Epidermal melanocyte (primary cell): Measurements from ENCODE around the gene PJA1.

Experiments used
- DNase-seq: peaks from one replicate; pipeline ENCODE4 v3.0.0; 2011; ENCODE audit warnings: low spot score; ENCODE audit not compliant: insufficient read length

Gene PJA1

GRCh38 chrX:69165087-69165651, at the start of gene PJA1:
Gene PJA1, minus strand, starts transcription at chrX:69165453. Its CDS starts 2,380 bp downstream, at chrX:69163073.
- DNase-seq: peak; percentile 29

GRCh38 chrX:69214463-69214862, 49.2 kb upstream of the PJA1 start:
- DNase-seq: no peak

DNA sequence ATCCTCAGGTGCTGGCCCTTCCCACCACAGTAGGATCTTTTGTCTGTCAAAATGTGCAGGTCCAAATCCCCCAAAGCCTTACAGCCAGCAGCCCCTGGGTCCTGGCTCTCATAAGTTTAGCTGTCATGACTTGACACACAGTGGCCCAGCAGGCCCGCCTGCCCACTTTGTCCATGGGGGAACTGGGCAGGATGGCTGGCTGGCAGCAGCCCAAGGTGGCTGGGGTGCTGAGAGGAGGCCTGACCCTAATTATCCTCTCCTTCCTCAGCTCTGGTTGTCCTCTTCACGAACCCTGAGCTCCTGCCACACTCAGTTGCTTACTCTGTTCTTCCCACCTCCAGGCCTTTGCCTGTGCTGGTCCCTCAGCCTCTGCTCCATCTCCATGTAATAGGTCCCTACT, 46.4 kb upstream of the PJA1 start:
- DNase-seq: no peak

GRCh38 chrX:69210581-69210980, 45.3 kb upstream of the PJA1 start:
- no peak for DNase-seq

DNA sequence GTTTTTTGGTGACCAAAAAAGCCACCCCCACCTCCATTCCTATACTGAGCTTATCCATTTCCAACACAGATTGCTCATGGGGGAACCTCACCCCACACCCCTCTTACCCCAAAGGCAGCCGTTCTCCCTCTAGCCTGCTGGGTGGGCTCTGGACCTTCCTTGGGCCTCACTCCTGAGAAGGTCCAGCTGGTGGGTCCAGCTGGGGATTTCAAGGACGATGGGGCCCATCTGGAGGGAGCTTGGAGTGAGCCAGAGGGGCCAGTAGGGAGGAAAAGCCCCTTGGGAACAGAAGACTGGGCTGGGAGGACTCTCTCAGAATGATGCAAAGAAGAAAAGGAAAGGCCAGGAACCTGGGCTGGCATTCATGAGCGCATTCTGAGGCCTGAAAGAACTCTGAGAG, 42.0 kb upstream of the PJA1 start:
- DNase-seq: no peak

DNA sequence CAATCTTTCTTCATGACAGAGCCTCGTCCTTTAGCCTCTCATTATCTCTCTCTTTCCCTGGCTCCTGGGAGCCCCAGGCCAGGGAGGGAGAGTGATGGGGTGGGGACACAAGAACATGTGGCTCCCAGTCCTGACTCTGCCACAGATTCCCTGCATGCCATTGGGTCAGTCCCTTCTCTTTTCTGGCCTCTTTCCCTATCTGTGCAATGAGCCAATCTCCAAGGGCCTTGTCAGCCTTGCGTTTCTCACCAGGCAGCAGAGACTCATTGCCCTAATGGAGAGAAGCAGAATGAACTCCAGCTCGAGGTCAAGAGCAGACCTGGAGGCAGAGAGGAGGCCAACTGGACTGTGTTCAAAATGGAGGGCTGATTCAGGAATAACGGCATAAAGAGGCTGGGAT, 38.4 kb upstream of the PJA1 start:
- DNase-seq: no peak

DNA sequence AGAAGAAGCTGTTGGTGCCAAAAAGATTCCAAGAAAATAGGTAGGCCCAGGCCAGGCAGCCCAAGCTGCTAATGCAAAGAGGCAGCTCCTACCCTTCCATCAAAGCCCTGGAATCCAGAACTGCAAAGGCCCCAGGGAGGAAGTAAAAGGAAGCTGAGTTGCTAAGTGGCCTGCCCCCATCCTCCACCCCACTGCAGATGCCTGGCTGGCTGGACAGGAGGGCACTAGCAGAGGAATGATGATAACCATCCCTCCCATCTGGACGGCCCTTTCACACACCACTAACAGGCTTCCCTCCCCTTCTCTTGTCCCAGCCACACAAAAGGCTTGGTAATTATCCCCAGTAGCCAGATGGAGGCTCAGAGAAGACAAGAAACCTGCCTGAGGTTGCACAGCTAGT, 32.4 kb upstream of the PJA1 start:
- DNase-seq: no peak

- no peak for DNase-seq
Observed at GRCh38 chrX:69196666-69197065, 31.4 kb upstream of the PJA1 start.

DNA sequence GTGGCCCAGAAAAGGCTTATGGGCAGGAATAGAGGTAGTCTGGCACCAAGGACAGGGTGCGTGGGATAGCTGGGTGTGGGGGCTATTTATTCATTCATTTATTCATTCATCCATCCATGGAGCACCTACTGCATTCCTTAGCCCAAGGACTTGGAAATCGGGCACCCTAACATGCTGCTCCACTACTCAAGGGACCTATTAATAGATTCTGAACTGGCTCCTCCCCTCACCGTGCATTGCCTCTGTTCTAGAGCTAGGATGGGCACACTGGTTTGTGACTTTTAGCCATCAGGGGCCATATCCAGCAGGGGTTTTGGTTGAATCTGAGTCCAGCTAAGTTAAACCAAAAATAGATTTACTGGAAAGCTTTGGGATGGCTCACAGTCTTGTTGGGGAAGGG, 30.6 kb upstream of the PJA1 start:
- no peak for DNase-seq

DNA sequence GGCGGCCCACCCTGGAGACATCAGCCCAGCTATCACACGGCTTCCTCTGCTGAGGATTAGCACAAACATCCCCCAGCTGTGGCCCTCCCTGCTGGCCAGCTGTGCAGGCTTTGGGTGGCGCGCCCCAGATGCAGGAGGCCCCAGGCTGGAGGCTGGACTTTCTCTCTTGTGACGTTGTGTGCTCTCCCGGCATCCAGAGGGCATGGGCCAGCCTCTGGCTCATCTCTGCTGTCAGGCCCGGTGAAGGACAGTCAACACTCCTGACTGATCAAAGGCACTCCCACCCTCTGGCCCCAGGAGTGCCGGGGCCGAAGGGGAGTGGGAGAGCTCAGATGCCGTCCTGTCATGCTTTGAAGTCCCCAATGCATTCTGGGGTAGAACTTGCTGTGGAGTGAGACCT, 29.9 kb upstream of the PJA1 start:
- DNase-seq: no peak

- no peak for DNase-seq
Observed at GRCh38 chrX:69192603-69193002, 27.4 kb upstream of the PJA1 start.

DNA sequence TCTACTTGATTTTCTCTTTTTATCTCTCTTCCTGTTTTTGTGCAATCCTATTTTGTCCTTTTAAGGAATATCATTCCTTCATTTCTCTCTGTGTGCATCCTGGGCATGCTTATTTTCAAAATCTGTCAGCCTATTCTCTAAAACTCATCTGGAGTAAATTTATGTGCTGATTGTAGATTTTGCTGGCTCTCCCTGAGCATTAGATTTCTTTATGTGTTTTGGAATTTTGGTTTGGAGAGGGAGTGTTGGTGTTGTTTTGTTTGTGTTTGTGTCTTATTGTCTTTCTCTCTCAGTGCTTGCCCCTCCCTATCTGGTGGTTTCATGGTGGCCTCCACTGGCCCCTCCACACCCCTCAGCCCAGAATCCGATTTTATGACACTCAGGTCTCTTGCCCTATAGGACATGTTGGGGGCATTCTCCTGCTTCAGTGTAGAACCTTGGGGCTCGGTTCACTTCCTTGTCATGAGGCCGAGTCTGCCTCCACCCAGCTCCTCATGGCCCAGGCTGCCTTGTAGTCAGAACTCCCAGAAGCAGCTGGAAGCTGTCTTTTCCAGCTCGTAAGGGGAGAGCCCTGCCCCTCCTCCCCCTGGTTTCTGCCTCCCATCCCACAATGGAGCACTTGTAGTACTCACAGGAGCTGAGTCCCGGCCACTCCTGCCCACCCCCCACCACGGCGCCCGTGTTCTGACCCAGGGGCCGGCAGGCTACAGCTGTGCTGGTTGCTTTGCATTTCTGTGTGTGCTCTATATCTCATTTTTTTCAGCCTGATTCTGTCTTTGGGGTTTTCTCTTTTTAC, 24.5 kb upstream of the PJA1 start:
- DNase-seq: peak; percentile 46

GRCh38 chrX:69186651-69187050, 21.4 kb upstream of the PJA1 start:
- no peak for DNase-seq

DNA sequence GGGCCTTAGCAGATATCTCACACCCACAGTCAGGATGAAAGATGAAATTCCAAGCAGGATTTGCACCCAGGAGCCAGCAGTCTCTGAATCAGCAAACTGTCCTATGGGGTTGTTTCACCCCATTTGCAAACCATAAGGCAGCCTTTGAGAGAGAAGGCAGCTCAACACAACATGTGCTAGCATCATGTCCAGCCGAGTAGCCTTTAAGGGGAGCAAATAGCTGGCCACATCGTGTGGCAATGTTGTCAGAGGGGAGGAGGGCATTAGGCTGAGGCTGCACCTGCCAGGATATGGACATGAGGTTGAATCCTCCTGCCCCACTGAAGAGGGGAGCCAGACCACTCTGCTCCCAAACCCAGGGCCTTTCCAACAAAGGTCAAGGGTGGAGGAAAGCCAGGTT, 20.6 kb upstream of the PJA1 start:
- no peak for DNase-seq

GRCh38 chrX:69185141-69185540, 19.9 kb upstream of the PJA1 start:
- DNase-seq: no peak

- no peak for DNase-seq
Observed at GRCh38 chrX:69182818-69183380, 17.6 kb upstream of the PJA1 start.

DNA sequence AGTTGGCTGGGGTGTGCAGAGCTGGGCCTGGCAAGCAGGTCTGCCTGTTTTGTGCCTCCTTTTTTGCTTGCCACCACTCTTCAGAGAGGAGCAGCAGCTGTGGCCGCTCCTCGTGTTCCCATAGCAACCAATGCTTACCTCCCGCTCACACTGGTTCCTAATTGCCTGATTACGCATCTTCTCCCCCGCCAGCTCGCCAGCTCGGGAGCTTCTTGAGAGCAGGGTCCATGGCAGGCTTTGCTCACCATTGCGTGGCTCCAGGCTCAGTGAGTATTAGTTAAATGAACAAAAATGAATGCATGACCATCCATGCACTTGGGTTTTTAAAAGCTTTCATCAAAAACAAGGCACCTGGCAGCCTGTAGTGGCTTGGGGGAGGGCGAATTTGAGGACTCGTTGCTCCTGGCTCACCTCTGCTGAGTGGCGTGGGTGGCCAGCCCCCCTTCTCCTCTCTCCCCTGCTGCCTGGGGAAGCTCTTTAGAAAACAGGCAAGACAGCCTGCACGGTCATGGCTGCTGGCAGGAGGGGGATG, 14.2 kb upstream of the PJA1 start:
- no peak for DNase-seq

DNA sequence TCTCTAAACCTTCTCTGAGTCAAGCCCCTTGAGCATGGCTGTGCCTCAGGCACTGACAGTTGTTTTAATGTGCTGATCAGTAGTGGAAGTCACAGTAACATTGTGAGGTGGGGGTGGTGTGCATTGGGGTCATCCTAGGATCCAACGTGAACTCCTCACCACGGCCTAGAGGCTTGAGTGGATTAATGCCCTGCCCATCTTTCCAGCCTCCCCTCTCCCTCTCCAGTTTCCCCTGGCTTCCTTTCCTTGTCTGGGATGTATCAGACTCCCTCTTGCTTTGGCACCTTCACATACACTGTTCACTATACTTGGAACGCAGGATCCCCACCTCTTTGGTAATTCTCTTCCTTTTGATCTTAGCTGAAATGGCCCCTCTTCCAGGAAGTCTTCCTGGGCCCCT, 13.3 kb upstream of the PJA1 start:
- no peak for DNase-seq

GRCh38 chrX:69177511-69178162, 12.4 kb upstream of the PJA1 start:
- DNase-seq: no peak

GRCh38 chrX:69176053-69176452, 10.8 kb upstream of the PJA1 start:
- DNase-seq: no peak

DNA sequence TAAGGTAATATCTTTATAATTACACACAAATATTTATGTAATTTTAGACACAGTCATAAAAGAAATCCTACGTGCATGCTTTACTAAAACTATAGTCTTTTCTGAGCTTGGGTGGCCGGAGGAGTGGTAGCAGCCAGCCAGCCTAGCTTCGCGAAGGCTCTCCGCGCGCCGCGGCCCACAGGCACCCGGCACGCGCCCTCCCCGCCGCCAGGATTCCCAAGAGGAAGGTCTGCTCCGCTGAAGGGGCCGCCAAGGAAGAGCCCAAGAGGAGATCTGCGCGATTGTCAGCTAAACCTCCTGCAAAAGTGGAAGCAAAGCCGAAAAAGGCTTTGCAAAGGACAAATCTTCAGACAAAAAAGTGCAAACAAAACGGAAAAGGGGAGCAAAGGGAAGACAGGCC, 8.7 kb upstream of the PJA1 start:
- DNase-seq: no peak

GRCh38 chrX:69172937-69173336, 7.7 kb upstream of the PJA1 start:
- no peak for DNase-seq
